Neuronal stem cell (in vitro differentiated cells): ENCODE results near the gene ASPRV1.

Experiments
- DNase-seq: peaks from one replicate; pipeline ENCODE4 v3.0.0-alpha.2; 2013; ENCODE audit warnings: low spot score
- H2AFZ ChIP-seq: one replicate; pipeline ENCODE4 v1.6.1; 2013; ENCODE audit warnings: mild to moderate bottlenecking, low read length, inconsistent platforms
- H2AK5ac ChIP-seq: 2 replicates; pipeline ENCODE4 v1.6.1; 2013; ENCODE audit warnings: low read depth, mild to moderate bottlenecking, inconsistent platforms, low read length, moderate library complexity, mixed read lengths
- H2BK120ac ChIP-seq: 2 replicates; pipeline ENCODE4 v1.6.1; 2013; ENCODE audit warnings: low read depth, mild to moderate bottlenecking, inconsistent platforms, low read length, moderate library complexity, mixed read lengths
- H2BK12ac ChIP-seq: one replicate; pipeline ENCODE4 v1.6.1; 2013; ENCODE audit warnings: low read length, inconsistent platforms
- H2BK15ac ChIP-seq: 2 replicates; pipeline ENCODE4 v1.6.1; 2013; ENCODE audit warnings: mild to moderate bottlenecking, low read length, inconsistent platforms, mixed read lengths
- H2BK5ac ChIP-seq: one replicate; pipeline ENCODE4 v1.6.1; 2013; ENCODE audit warnings: inconsistent platforms, mild to moderate bottlenecking, low read length, moderate library complexity
- H3K14ac ChIP-seq: one replicate; pipeline ENCODE4 v1.6.1; 2013; ENCODE audit warnings: low read length, inconsistent platforms
- H3K18ac ChIP-seq: 2 replicates; pipeline ENCODE4 v1.6.1; 2013; ENCODE audit warnings: low read length, inconsistent platforms
- H3K23ac ChIP-seq: 2 replicates; pipeline ENCODE4 v1.6.1; 2013; ENCODE audit warnings: low read depth, mild to moderate bottlenecking, mixed read lengths, low read length, inconsistent platforms; ENCODE audit not compliant: poor library complexity
- H3K27ac ChIP-seq: replicated peaks from 3 replicates; pipeline ENCODE4 v1.5.1; 2013; ENCODE audit warnings: low read length, inconsistent platforms
- H3K27me3 ChIP-seq, 3 experiments: 2 replicates each; pipeline ENCODE4 v1.6.1; 2013; ENCODE audit warnings: low read length in 3 of 3, mild to moderate bottlenecking in 2 of 3, inconsistent platforms in 1 of 3, low read depth in 1 of 3, mixed read lengths in 1 of 3, moderate library complexity in 1 of 3; ENCODE audit not compliant: control insufficient read depth in 3 of 3, insufficient read depth in 3 of 3
- H3K36me3 ChIP-seq, 2 donors: replicated peaks in 1 of 2; 2 replicates each; pipeline ENCODE4 v1.6.1; 2013; ENCODE audit warnings: low read length in 2 of 2; ENCODE audit not compliant: control insufficient read depth in 2 of 2, insufficient read depth in 2 of 2
- H3K4ac ChIP-seq: 2 replicates; pipeline ENCODE4 v1.6.1; 2013; ENCODE audit warnings: inconsistent platforms, mild to moderate bottlenecking, low read length, moderate library complexity
- H3K4me1 ChIP-seq, 2 donors: 1 replicate in 1 of 2; 2 replicates in 1 of 2; pipeline ENCODE4 v1.6.1; 2013; ENCODE audit warnings: low read length in 2 of 2, low read depth in 1 of 2; ENCODE audit not compliant: control insufficient read depth in 2 of 2, insufficient read depth in 1 of 2
- H3K4me2 ChIP-seq: one replicate; pipeline ENCODE4 v1.6.1; 2013; ENCODE audit warnings: mild to moderate bottlenecking, low read length, inconsistent platforms; ENCODE audit not compliant: insufficient read depth, poor library complexity, severe bottlenecking
- H3K4me3 ChIP-seq, 2 donors: 2 replicates each; pipeline ENCODE4 v1.5.1; 2013; ENCODE audit warnings: low read length in 2 of 2, mild to moderate bottlenecking in 2 of 2, inconsistent platforms in 1 of 2, moderate library complexity in 1 of 2
- H3K79me1 ChIP-seq: one replicate; pipeline ENCODE4 v1.6.1; 2013; ENCODE audit warnings: low read depth, mild to moderate bottlenecking, inconsistent platforms, low read length, moderate library complexity
- H3K9ac ChIP-seq: one replicate; pipeline ENCODE4 v1.6.1; 2013; ENCODE audit warnings: mild to moderate bottlenecking, low read depth, low read length, inconsistent platforms; ENCODE audit not compliant: poor library complexity
- H3K9me3 ChIP-seq, 2 donors: replicated peaks in 1 of 2; 2 replicates each; pipeline versions ENCODE3 to v1.6.1; 2013; ENCODE audit warnings: low read length in 2 of 2, mild to moderate bottlenecking in 2 of 2, inconsistent platforms in 1 of 2, low read depth in 1 of 2, mixed read lengths in 1 of 2, moderate library complexity in 1 of 2; ENCODE audit not compliant: control insufficient read depth in 2 of 2, insufficient read depth in 1 of 2
- H4K8ac ChIP-seq: one replicate; pipeline ENCODE4 v1.6.1; 2013; ENCODE audit warnings: low read depth, mild to moderate bottlenecking, inconsistent platforms, low read length, moderate library complexity
- H4K91ac ChIP-seq: one replicate; pipeline ENCODE4 v1.6.1; 2013; ENCODE audit warnings: low read length, low read depth, mild to moderate bottlenecking, inconsistent platforms; ENCODE audit not compliant: poor library complexity
- WGBS, 2 donors: extraction: QIAGEN DNeasy Blood & Tissue Kit; methylation state at CpG; one replicate each; pipeline ENCODE4 v1.1.7; 2013; ENCODE audit warnings: missing lambda C conversion rate in 2 of 2, mixed read lengths in 1 of 2; ENCODE audit not compliant: insufficient read length in 2 of 2, insufficient replicate concordance in 1 of 2; ENCODE audit errors: extremely low coverage in 2 of 2; 5-methylcytosine and 5-hydroxymethylcytosine counted together

Gene ASPRV1

GRCh38 chr2:69911985-69912563 lies 49.4 kb downstream of the ASPRV1 start:
- Histone ChIP-seq H3K4ac (no peak overlapping the region), H2BK12ac (no peak overlapping the region), H3K23ac (no peak overlapping the region), H3K9me3 (no peaks in the 10 kb centered on the region), H3K4me2 (no peak overlapping the region), H3K4me3 (no peak overlapping the region), H3K27ac (no peak overlapping the region), H3K4me1 (peaks cover 0 to 2% of the 10 kb centered on the region in 2 donors), H4K91ac (no peak overlapping the region), H2AK5ac (no peak overlapping the region), H3K36me3 (peaks cover 4 to 48% of the 10 kb centered on the region in 2 donors), H2BK15ac (no peak overlapping the region), H3K79me1 (peaks cover 2% of the 10 kb centered on the region), H3K9ac (no peak overlapping the region), H3K14ac (no peak overlapping the region), H4K8ac (no peak overlapping the region), H3K18ac (no peak overlapping the region), H2AFZ (no peak overlapping the region), H2BK120ac (no peak overlapping the region), H2BK5ac (no peak overlapping the region), H3K27me3 (no peaks in the 10 kb centered on the region)
- no CpG with 5 or more reads among the region's 2 CpGs for WGBS, 2 donors
- DNase-seq = peak; percentile 41
